ENCODE measurements around the gene DGAT2.

GRCh38 chr11:75840522-75840921, 71.9 kb downstream of the DGAT2 start:
- TF ChIP-seq TCF12 (IDR thresholded peaks at IDR 0.05; ENCODE audit: low read depth) (no peak), YY1 (IDR thresholded peaks at IDR 0.05; ENCODE audit: low read depth) (no peak), REST (IDR thresholded peaks at IDR 0.05; ENCODE audit: low read depth) (no peak), EP300 (IDR thresholded peaks at IDR 0.05; ENCODE audit: borderline replicate concordance) (no peak), TAF1 (IDR thresholded peaks at IDR 0.05; ENCODE audit: low read depth) (no peak), MAX (IDR thresholded peaks at IDR 0.05) (no peak), RAD21 (IDR thresholded peaks at IDR 0.05; ENCODE audit: low read depth) (no peak)

All from Ishikawa (cell line).